DOHH2 (cell line): ENCODE measurements around the gene MSH2.

Source experiments
- H3F3A ChIP-seq: fragments of 200-600 bp; sonication (generic), shearing (Covaris generic); 2 replicates; pipeline ENCODE4 v1.6.0; 2016; ENCODE audit warnings: antibody characterized with exemption, mild to moderate bottlenecking; ENCODE audit not compliant: control insufficient read depth, insufficient read depth
- H3K27ac ChIP-seq: fragments of 200-600 bp; sonication (generic); 2 replicates; pipeline ENCODE4 v1.5.1; 2014; ENCODE audit warnings: low read depth, mild to moderate bottlenecking, low read length, moderate library complexity
- H3K27me3 ChIP-seq: fragments of 200-600 bp; sonication (generic); 2 replicates; pipeline ENCODE4 v1.6.1; 2014; ENCODE audit warnings: mild to moderate bottlenecking, low read length, mixed read lengths; ENCODE audit not compliant: control insufficient read depth
- H3K36me3 ChIP-seq: fragments of 200-600 bp; sonication (generic); 2 replicates; pipeline ENCODE4 v1.6.1; 2014; ENCODE audit warnings: mild to moderate bottlenecking, low read length, moderate library complexity, mixed read lengths; ENCODE audit not compliant: control insufficient read depth
- H3K4me1 ChIP-seq: fragments of 200-600 bp; sonication (generic); 2 replicates; pipeline ENCODE4 v1.6.1; 2014; ENCODE audit warnings: mild to moderate bottlenecking, low read length, mixed read lengths; ENCODE audit not compliant: control insufficient read depth
- H3K4me2 ChIP-seq: fragments of 200-600 bp; sonication (generic); 2 replicates; pipeline ENCODE4 v1.6.0; 2014; ENCODE audit warnings: mild to moderate bottlenecking, low read length, moderate library complexity
- H3K4me3 ChIP-seq: fragments of 200-600 bp; sonication (generic); 2 replicates; pipeline ENCODE4 v1.5.1; 2014; ENCODE audit warnings: mild to moderate bottlenecking, low read length, mixed read lengths
- H3K79me2 ChIP-seq: fragments of 200-600 bp; sonication (generic); 2 replicates; pipeline ENCODE4 v1.6.1; 2014; ENCODE audit warnings: mild to moderate bottlenecking, low read length, mixed read lengths; ENCODE audit not compliant: control insufficient read depth
- H3K9me2 ChIP-seq: fragments of 200-600 bp; sonication (generic); replicated peaks from 2 replicates; pipeline ENCODE4 v1.6.1; 2014; ENCODE audit warnings: mild to moderate bottlenecking, low read length, mixed read lengths; ENCODE audit not compliant: control insufficient read depth
- H3K9me3 ChIP-seq: fragments of 200-600 bp; sonication (generic); 2 replicates; pipeline ENCODE4 v1.6.1; 2014; ENCODE audit warnings: antibody characterized with exemption, low read length, mixed read lengths; ENCODE audit not compliant: control insufficient read depth, insufficient read depth
- H4K20me1 ChIP-seq: fragments of 200-600 bp; sonication (generic); 2 replicates; pipeline ENCODE4 v1.6.0; 2014; ENCODE audit warnings: low read depth, mild to moderate bottlenecking, antibody characterized with exemption, low read length, moderate library complexity; ENCODE audit not compliant: control insufficient read depth, insufficient read depth
- CTCF ChIP-seq: fragments of 200-600 bp; sonication (generic); IDR thresholded peaks from one replicate; pipeline ENCODE4 v1.5.1; 2014; ENCODE audit warnings: antibody characterized with exemption, mild to moderate bottlenecking, low read depth, low read length; ENCODE audit not compliant: poor library complexity, severe bottlenecking
- EZH2phosphoT487 ChIP-seq: fragments of 200-600 bp; sonication (generic); IDR thresholded peaks from 2 replicates; pipeline ENCODE4 v1.6.1; 2017; ENCODE audit warnings: borderline replicate concordance, mild to moderate bottlenecking, antibody characterized with exemption, low read length, moderate library complexity, mixed read lengths

Gene MSH2

GRCh38 chr2:47486841-47487497, 84.0 kb downstream of the MSH2 start:
- H3K27me3 ChIP-seq, result no peaks in the 10 kb centered on the region
- peaks cover 34% of the 10 kb centered on the region for H3K4me1 ChIP-seq
- peaks cover 14% of the 10 kb centered on the region for H3F3A ChIP-seq
- TF ChIP-seq CTCF (no peak), EZH2phosphoT487 (no peak)
- H3K79me2 ChIP-seq, result no peaks in the 10 kb centered on the region
- no peaks in the 10 kb centered on the region for H3K9me2 ChIP-seq
- no peaks in the 10 kb centered on the region for H3K9me3 ChIP-seq
- no peaks in the 10 kb centered on the region for H4K20me1 ChIP-seq
- peaks cover 33% of the 10 kb centered on the region for H3K36me3 ChIP-seq
- peak overlapping the region; percentile 49 for H3K4me2 ChIP-seq
- peak overlapping the region; percentile 33 for H3K4me3 ChIP-seq
- peak overlapping the region; percentile 64 for H3K27ac ChIP-seq

GRCh38 chr2:47487498-47487875, 84.5 kb downstream of the MSH2 start:
- Histone ChIP-seq H3K4me2 (peak overlapping the region; percentile 49), H3K27ac (peak overlapping the region; percentile 64), H3K79me2 (no peaks in the 10 kb centered on the region), H3K9me3 (no peaks in the 10 kb centered on the region), H3K27me3 (no peaks in the 10 kb centered on the region), H3K9me2 (no peaks in the 10 kb centered on the region), H3K36me3 (peaks cover 30% of the 10 kb centered on the region), H3K4me3 (peak overlapping the region; percentile 33), H3F3A (peaks cover 14% of the 10 kb centered on the region), H4K20me1 (no peaks in the 10 kb centered on the region), H3K4me1 (peaks cover 34% of the 10 kb centered on the region)
- TF ChIP-seq CTCF, result no peak
- TF ChIP-seq EZH2phosphoT487, result no peak

GRCh38 chr2:47488870-47489584, 86.1 kb downstream of the MSH2 start:
- H3K79me2 ChIP-seq, result no peaks in the 10 kb centered on the region
- peaks cover 34% of the 10 kb centered on the region for H3K4me1 ChIP-seq
- H4K20me1 ChIP-seq, result no peaks in the 10 kb centered on the region
- H3K36me3 ChIP-seq, result peaks cover 18% of the 10 kb centered on the region
- peaks cover 14% of the 10 kb centered on the region for H3F3A ChIP-seq
- no peak overlapping the region for H3K27ac ChIP-seq
- no peaks in the 10 kb centered on the region for H3K27me3 ChIP-seq
- no peak overlapping the region for H3K4me2 ChIP-seq
- TF ChIP-seq EZH2phosphoT487, result no peak
- TF ChIP-seq CTCF, result no peak
- H3K9me3 ChIP-seq, result no peaks in the 10 kb centered on the region; the same call in 1 of the 2 replicates
- H3K4me3 ChIP-seq, result no peak overlapping the region
- no peaks in the 10 kb centered on the region for H3K9me2 ChIP-seq
